HG03139 (cell line): ENCODE data around the gene DMRTA1.
A peak's percentile ranks its signal among the peaks of the same experiment; 100 is the strongest.
"Not testable (repeated sequence)": the region's sequence is repeated elsewhere in the genome, so short reads cannot be mapped to it uniquely, and the experiment has no call there.

Experiments
- ATAC-seq: cut with Tn5 transposase; IDR thresholded peaks from one replicate; pipeline ENCODE4 v1.9.1; 2021; ENCODE audit not compliant: unreplicated experiment

DMRTA1 gene, protein sequence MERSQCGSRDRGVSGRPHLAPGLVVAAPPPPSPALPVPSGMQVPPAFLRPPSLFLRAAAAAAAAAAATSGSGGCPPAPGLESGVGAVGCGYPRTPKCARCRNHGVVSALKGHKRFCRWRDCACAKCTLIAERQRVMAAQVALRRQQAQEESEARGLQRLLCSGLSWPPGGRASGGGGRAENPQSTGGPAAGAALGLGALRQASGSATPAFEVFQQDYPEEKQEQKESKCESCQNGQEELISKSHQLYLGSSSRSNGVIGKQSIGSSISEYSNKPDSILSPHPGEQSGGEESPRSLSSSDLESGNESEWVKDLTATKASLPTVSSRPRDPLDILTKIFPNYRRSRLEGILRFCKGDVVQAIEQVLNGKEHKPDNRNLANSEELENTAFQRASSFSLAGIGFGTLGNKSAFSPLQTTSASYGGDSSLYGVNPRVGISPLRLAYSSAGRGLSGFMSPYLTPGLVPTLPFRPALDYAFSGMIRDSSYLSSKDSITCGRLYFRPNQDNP

GRCh38 chr9:22446589-22446949, at the start of gene DMRTA1:
DMRTA1 (plus strand) TSS chr9:22446824; CDS start chr9:22447066, 242 bp downstream.
- ATAC-seq = peak; percentile 15

- ATAC-seq = no peak
Observed at GRCh38 chr9:22401671-22402070, 45.0 kb upstream of the DMRTA1 start.

- ATAC-seq = no peak
Observed at GRCh38 chr9:22405869-22406659, 40.6 kb upstream of the DMRTA1 start.

DNA sequence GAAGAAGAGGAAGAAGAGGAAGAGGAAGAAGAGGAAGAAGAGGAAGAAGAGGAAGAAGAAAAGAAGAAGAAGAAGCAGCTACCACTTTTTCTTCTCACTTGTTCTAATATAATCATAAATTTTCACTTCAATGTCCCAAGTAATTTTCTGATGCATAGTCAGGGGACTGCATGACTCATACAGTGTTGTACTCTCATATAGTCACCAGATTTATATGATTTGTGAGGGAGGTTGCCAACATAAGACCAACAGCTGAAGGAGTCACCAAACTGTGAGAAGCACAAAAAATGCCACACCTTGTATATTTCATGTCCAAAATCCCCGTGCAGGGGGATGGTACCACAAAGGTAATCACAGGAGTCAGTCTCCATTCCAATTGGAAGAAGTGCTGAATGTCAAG, 32.7 kb upstream of the DMRTA1 start:
- no peak for ATAC-seq

DNA sequence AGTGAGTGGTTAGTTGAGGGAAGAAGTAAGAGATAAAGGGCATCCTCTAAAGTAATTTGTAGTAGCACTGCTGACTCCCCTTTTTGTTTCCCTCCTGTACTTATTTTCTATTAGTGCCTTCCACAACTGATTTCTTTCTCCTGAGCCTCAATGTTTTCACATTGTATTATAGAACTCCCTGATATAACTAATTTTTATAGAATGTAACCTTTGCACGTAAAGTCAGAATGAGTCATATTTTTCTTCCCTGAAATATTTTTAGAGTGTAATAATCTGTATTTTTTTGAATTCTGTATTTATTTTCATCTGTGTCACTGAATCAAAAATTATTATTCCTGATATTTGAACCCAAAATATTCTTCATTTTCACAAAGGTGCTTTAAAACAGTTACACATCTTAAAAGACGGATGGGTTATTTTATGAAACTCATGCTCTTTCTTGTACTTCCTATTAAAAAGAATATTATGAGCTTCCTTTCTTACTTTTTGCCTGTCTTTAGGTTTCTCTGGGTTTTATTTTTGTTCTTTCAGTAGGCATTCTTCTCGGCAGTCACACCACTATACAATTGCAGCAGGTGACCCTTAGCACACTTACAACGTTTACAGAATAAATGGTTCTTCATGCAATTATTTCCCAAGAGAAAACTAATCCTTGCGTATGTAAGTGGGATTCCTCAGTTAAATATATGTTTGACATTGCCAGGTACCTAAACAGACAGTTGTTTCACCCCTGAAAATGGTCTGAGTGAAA, 30.5 kb upstream of the DMRTA1 start:
- ATAC-seq = no peak

- no peak for ATAC-seq
Observed at GRCh38 chr9:22416692-22417060, 29.9 kb upstream of the DMRTA1 start.

DNA sequence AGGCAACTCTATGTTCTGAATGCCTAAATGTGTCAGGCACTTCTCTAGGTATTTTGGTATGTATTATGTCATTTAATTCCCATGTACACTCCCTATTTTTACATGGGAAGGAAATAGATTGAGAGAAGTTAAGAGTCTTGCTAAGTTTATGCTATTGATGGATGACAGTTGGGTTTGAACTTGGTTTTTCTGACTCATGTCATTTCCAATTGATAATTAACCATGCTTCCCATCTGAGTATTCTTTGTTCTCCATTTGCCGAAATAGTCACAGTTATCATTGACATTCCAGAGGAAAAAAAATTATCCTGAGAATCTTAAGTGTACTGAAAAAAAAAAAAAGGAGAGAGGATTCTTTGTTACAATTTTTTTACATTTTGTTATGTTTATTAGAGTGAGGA, 23.1 kb upstream of the DMRTA1 start:
- no peak for ATAC-seq

GRCh38 chr9:22424616-22425015, 22.0 kb upstream of the DMRTA1 start:
- no peak for ATAC-seq

GRCh38 chr9:22425551-22425950, 21.1 kb upstream of the DMRTA1 start:
- no peak for ATAC-seq

- ATAC-seq = no peak
Observed at GRCh38 chr9:22427226-22427880, 19.3 kb upstream of the DMRTA1 start.

GRCh38 chr9:22433691-22434090, 12.9 kb upstream of the DMRTA1 start:
- ATAC-seq = no peak

GRCh38 chr9:22435252-22435651, 11.4 kb upstream of the DMRTA1 start:
- ATAC-seq = not testable (repeated sequence)

- not testable (repeated sequence) for ATAC-seq
Observed at GRCh38 chr9:22437461-22438067, 9.1 kb upstream of the DMRTA1 start.

GRCh38 chr9:22440841-22441240, 5.8 kb upstream of the DMRTA1 start:
- no peak for ATAC-seq

GRCh38 chr9:22446950-22447617, 460 bp downstream of the DMRTA1 start:
- peak; percentile 69 for ATAC-seq

DNA sequence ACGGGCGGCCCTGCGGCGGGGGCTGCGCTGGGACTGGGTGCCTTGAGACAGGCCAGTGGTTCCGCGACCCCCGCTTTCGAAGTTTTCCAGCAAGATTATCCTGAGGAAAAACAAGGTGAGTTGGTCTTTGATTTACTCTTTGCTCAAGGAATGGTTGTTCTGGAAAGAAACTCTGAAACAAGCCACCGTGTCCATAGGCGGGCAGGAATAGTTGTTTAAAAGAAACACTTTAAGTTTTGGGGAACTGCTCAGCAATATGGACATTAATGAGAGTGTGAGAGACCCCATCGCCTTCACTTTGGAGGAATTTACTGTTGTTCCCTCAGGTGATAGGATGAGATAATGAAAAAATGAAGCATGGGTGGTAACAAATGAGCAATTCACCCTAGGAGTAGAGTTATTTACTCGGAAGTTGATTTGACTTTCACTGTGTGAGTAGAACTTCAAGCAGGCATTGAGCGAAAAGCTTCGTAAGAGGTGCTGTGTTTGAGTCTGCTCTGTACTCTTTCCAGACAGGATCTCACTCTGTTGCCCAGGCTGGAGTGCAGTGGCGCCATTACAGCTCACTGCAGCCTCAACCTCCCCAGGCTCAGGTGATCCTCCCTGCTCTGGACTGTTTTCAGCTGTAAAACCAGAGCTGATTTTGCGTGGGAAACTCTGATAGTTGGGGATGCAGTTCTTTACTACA, 1.1 kb downstream of the DMRTA1 start:
- no peak for ATAC-seq

GRCh38 chr9:22449719-22450118, 3.1 kb downstream of the DMRTA1 start:
- no peak for ATAC-seq

- ATAC-seq = no peak
Observed at GRCh38 chr9:22452415-22453010, 5.9 kb downstream of the DMRTA1 start.

DNA sequence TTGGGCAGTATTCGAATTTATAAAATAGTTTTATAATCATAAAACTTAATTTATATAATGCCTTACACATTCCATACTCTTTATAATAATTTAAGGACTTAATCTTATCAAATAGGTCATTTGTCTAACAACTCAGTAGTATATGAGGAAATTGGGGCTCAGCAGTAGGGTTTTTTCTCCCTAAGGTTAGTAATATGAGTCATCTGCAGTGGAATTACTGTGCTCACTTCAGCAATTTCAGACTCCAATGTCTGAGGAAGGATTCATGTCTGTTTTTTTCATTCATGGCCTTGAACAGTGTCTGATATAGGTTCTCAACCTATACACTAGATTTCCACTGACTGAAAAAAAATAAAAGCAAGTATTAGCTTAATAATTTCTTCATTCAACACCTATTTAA, 7.4 kb downstream of the DMRTA1 start:
- no peak for ATAC-seq
